KBM-7 (cell line): ENCODE measurements around the gene PLXNA2.
A peak's percentile ranks its signal among the peaks of the same experiment; 100 is the strongest.

ENCODE experiments used
- DNase-seq: peaks from one replicate; pipeline ENCODE4 v3.0.0-alpha.2; 2015
- in situ Hi-C: fragments of 300-500 bp; cut with MboI; formaldehyde crosslinking; loops from 2 replicates; pipeline ENCODE4 v1.14.3; 2020; ENCODE audit warnings: low sequenced_read_pairs, low pct_unique_long_range_greater_than_20kb, mixed read lengths

Gene PLXNA2

GRCh38 chr1:208077232-208078075, 166.7 kb downstream of the PLXNA2 start:
- in situ Hi-C loops: no loop called here
- DNase-seq: no peak

GRCh38 chr1:208074353-208074752, 169.8 kb downstream of the PLXNA2 start:
- DNase-seq: no peak
- in situ Hi-C loops: no loop called here

DNA sequence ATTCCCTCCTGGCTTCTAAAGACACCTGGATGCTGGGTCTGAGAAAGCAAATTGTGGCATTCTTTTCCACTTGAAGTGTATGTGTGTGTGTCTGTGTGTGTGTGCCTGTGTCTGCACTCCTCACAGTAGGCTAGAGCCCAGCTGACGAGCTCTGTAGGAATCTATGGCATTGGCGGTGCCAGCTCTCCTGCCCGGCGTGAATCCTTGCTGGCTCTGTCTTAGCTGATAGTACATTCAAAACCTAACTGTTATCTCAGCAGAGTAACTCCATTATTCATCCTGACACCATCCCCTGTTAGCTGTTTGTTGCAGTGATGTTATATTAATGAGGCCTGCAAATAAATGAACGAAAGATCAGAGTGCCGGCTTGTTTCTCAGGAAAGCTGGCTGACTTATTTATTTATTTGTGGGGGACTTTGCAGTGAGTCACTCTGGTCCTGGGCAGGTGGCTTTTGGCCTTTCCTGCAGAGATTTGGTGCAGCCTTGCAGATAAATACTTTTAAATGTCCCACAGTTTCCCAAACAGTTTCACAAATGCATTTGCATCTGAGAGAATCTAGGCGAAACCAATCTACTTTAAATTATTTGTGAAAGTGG, 172.7 kb downstream of the PLXNA2 start:
- in situ Hi-C loops: no loop called here
- DNase-seq: no peak

- in situ Hi-C loops: no loop called here
These were observed 174.3 kb downstream of the PLXNA2 start for GRCh38 chr1:208069908-208070307.

DNA sequence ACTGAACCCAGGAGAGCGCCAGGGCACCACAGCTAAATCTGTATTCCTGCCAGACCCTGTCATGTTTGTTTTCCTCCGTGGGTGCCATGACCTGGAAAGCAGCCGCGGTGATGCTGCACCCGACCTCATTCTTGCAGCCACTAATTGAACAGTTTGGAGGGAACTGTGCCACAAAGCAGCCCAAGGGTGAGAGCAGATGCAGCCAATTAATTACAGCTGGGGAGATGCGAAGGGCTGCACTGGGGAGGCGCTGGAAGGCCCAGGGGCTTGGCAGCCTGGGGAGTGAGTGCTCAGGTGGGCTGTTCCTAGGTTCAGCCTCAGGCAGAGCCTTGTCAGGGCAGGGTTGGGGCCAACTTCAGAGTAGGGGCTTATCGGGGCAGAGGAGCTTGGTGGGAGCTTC, 174.9 kb downstream of the PLXNA2 start:
- in situ Hi-C loops: no loop called here
- DNase-seq: no peak

More at GRCh38 chr1:208069908-208070307, 174.3 kb downstream of the PLXNA2 start:
- DNase-seq: no peak

- in situ Hi-C loops: no loop called here
- no peak for DNase-seq
These were observed 175.3 kb downstream of the PLXNA2 start for GRCh38 chr1:208068908-208069307.

DNA sequence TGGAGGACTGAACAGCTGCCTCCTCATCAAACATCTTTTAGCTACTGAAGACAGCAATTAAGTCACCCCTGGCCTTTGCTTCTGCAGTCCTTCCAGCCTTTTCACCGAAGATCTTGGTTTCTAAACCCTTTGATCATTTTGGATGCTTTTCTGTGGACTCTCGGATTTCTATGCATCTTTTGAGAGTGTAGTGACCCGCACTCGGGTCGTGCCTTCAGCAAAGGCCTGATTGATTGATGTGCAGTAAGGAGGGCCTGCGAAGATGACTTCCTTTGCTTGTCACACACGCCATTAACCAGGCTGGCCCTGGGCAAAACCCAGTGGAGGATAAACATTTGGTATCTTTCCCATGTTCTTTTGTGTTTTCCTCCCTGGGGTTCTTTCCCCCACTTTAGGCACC, 175.8 kb downstream of the PLXNA2 start:
- in situ Hi-C loops: no loop called here
- DNase-seq: no peak

DNA sequence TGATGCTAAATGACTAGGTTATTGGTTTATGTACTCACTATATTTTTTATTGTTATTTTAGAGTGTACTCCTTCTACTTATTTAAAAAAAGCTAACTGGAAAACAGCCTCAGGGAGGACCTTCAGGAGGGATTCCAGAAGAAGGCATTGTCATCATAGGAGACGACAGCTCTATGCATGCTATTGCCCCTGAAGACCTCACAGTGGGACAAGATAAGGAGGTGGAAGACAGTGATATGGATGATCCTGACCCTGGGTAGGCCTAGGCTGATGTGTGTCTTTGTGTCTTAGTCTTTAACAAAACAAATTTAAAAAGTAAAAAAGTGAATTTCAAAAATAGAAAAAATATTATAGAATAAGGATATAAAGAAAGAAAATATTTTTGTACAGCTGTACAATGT, 177.6 kb downstream of the PLXNA2 start:
- DNase-seq: no peak

DNA sequence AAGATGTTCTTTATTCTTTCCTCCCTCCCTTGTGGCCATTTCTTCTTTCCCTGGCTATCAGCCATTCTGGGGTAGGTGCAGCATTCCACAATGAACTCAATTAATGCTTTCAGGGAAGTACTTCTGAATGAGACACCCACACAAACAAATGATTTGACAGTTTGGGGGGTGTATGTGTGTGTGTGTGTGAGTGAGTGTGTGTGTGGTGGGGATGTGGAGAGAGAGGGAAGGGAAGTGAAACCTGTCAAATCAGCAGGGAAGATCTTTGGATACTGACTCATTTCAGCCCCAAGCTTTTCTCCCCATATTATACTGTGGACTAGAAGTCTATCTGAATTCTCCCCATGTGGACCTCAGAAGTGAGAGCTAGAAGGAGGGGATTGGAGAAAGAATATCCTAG, 178.3 kb downstream of the PLXNA2 start:
- in situ Hi-C loops: no loop called here
- DNase-seq: peak; percentile 32

More for the DNA sequence above, 177.6 kb downstream of the PLXNA2 start:
- in situ Hi-C loops: no loop called here

- in situ Hi-C loops: no loop called here
- no peak for DNase-seq
These were observed 182.6 kb downstream of the PLXNA2 start for GRCh38 chr1:208061632-208062031.

- no peak for DNase-seq
- in situ Hi-C loops: no loop called here
These were observed 183.1 kb downstream of the PLXNA2 start for GRCh38 chr1:208061118-208061517.

- in situ Hi-C loops: no loop called here
- DNase-seq: no peak
These were observed 183.8 kb downstream of the PLXNA2 start for GRCh38 chr1:208060215-208060869.

DNA sequence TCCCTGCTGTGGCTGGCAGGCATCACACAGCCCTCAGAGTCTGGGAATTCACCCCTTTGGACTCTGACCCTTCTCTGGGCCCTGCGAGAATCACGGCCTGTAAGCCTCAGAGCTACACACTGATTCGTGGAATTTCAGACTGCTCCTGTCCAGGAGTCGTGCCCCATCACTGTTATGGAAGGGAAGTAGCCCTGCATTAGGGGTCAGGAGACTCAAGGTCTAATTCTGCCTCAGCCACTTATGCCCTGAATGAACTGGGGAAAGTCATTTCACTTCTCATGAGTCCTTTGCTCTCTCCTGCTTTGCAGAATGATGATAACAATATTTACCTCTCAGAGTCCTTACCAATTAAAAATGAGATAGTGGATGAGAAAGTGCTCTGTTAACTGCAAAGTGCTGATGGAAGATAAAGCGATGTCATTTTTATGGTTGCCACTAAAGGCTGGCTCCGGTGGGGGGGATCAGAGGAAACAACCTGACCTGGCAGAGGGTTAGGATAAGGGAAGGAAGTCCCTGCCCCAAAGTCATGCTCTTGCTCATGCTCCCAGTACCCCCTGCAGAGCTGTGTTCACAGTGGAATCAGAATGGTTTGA, 184.7 kb downstream of the PLXNA2 start:
- no peak for DNase-seq

GRCh38 chr1:208058756-208059155, 185.4 kb downstream of the PLXNA2 start:
- no peak for DNase-seq
- in situ Hi-C loops: no loop called here

More for the DNA sequence above, 184.7 kb downstream of the PLXNA2 start:
- in situ Hi-C loops: no loop called here

GRCh38 chr1:208058267-208058666, 185.9 kb downstream of the PLXNA2 start:
- in situ Hi-C loops: no loop called here

GRCh38 chr1:208057056-208057455, 187.1 kb downstream of the PLXNA2 start:
- in situ Hi-C loops: no loop called here
- DNase-seq: no peak

More at GRCh38 chr1:208058267-208058666, 185.9 kb downstream of the PLXNA2 start:
- no peak for DNase-seq

- in situ Hi-C loops: no loop called here
- no peak for DNase-seq
These were observed 188.6 kb downstream of the PLXNA2 start for GRCh38 chr1:208055535-208055934.

GRCh38 chr1:208054911-208055379, 189.2 kb downstream of the PLXNA2 start:
- DNase-seq: no peak
- in situ Hi-C loops: no loop called here

- in situ Hi-C loops: no loop called here
- DNase-seq: no peak
These were observed 189.7 kb downstream of the PLXNA2 start for GRCh38 chr1:208054485-208054884.

- no peak for DNase-seq
- in situ Hi-C loops: no loop called here
These were observed 190.5 kb downstream of the PLXNA2 start for GRCh38 chr1:208053661-208054060.
